ENCODE results near the gene PEX12.
A peak's percentile ranks its signal among the peaks of the same experiment; 100 is the strongest.
"Not testable (repeated sequence)": the region's sequence is repeated elsewhere in the genome, so short reads cannot be mapped to it uniquely, and the experiment has no call there.

The PEX12 gene

GRCh38 chr17:35539659-35540026, 38.7 kb downstream of the PEX12 start:
- Histone ChIP-seq H3K4me3 (no peak overlapping the region), H3K27ac (no peak overlapping the region)
- no peak for TF ChIP-seq CTCF (IDR thresholded peaks at IDR 0.05)
- no peak for DNase-seq (ENCODE audit: low spot score)

DNA sequence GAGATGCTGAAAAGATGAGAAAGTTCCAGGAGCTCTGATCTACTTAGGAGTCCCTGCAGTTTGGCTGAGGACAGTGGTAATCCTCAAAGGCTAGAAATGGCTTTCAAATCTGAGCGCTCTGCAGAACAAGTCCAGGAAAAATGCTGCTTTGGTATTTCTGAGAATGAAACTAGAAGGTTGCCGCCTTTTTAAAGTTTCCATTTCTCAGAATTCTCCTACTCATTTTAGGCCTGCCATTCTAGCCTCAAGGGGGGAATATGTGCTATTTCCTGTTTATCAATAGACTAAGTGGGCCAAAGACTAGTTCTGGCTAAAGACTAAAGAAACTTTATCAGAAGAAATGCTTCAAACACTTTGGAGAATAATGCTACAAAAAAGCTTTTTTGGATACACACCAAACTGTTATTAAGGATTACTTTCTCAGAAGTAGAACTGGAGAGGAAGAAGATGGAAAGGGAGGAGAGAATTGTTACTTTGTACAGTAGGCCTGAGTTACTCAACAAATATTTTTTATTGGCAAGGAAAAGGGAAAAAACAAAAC, 40.7 kb downstream of the PEX12 start, which contains the start of gene SLFN12L:
TSS of gene SLFN12L (minus strand) at position 78 of the 541 bp plus-strand sequence. CDS start 15,314 bp downstream, outside the sequence.
- Histone ChIP-seq H3K4me3 (no peak within 1 kb of the TSS), H3K27ac (peak within 1 kb of the TSS in 1 of 2 donors; percentile 10)
- no peak for DNase-seq (ENCODE audit: low spot score)
- TF ChIP-seq CTCF (IDR thresholded peaks at IDR 0.05): no peak

DNA sequence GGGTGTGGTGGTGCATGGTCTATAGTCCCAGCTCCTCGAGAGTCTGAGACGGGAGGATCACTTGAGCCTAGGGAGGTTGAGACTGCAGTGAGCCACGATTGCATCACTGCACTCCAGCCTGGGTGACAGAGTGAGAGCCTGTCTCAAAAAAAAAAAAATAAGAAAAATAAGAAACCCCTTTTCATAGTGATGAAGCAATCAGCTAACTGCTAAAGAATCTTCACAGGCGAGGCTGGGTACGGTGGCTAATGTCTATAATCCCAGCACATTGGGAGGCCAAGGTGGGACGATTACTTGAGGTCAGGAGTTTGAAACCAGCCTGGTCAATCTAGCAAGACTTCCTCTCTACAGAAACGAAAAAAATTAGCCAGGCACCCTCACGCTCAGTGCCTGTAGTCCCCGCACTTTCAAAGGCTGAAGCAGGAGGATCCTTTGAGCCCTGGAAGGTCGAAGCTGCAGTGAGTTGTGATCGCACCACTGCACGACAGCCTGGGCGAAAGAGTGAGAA, 41.7 kb downstream of the PEX12 start:
- H3K4me3 ChIP-seq: no peak overlapping the region
- DNase-seq (ENCODE audit: low spot score): no peak
- no peak for TF ChIP-seq CTCF (IDR thresholded peaks at IDR 0.05)
- peak overlapping the region in 1 of 2 donors; percentile 10 for H3K27ac ChIP-seq

- H3K4me3 ChIP-seq; H3K27ac ChIP-seq; DNase-seq (ENCODE audit: low spot score): not testable (repeated sequence)
Observed at GRCh38 chr17:35535406-35535805, 43.0 kb downstream of the PEX12 start.

DNA sequence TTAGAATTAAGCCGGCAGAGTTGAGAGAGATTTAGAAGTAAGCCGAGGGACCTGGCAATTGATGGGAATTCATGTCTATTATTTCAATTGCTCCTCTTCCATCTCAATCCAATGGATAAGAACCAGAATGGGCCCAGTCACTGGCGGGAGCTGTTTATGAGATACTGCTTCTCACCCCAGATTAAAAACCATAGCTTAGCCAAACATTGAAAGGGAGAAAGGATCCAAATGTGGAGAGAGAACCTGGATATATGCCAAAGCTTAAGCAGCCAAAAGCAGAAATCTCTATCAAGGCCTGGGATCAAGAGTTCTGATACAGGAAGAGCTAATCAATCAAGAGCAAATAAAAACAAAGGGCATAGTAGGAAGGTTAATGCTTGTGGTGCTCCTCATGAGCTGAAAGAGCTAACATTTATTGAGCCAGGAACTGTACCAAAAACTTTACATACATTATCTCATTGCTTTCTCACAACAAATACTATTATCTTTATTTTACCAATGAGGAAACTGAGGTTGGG, 43.7 kb downstream of the PEX12 start:
- no peak for DNase-seq (ENCODE audit: low spot score)
- H3K4me3 ChIP-seq: no peak overlapping the region
- no peak overlapping the region for H3K27ac ChIP-seq
- no peak for TF ChIP-seq CTCF (IDR thresholded peaks at IDR 0.05)

GRCh38 chr17:35531160-35531559, 47.2 kb downstream of the PEX12 start:
- DNase-seq (ENCODE audit: low spot score): no peak
- Histone ChIP-seq H3K4me3 (no peak overlapping the region), H3K27ac (no peak overlapping the region)
- no peak for TF ChIP-seq CTCF (IDR thresholded peaks at IDR 0.05)

DNA sequence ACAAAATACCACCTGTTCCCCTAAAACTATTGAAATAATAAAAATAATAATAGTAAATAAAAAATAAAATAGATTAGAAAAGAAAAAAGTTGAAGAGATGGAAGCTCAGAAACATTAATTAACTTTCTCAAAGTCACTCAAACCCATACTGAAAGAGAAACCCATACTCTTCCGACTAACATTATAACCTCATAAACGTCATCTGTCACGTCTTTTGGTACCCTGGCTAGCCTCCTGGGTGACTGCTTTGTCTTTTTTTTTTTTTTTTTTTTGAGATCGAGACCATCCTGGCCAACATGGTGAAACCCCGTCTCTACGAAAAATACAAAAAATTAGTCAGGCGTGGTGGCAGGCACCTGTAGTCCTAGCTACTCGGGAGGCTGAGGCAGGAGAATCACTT, 48.5 kb downstream of the PEX12 start:
- no peak for TF ChIP-seq CTCF (IDR thresholded peaks at IDR 0.05)
- DNase-seq (ENCODE audit: low spot score): no peak
- H3K4me3 ChIP-seq: no peak overlapping the region
- no peak overlapping the region for H3K27ac ChIP-seq

DNA sequence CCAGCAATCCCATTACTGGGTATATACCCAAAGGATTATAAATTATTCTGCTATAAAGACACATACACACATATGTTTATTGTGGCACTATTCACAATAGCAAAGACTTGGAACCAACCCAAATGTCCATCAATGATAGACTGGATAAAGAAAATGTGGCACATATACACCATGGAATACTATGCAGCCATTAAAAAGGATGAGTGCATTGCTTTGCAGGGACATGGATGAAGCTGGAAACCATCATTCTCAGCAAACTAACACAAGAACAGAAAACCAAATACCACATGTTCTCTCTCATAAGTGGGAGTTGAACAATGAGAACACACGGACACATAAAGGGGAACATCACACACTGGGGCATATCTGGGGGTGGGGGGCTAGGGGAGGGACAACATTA, 49.0 kb downstream of the PEX12 start:
- DNase-seq (ENCODE audit: low spot score); H3K4me3 ChIP-seq; H3K27ac ChIP-seq: not testable (repeated sequence)

Data from coronary artery (tissue), 2 donors.